ENCODE results near the gene USP21. TPM values are rescaled to one million over a fixed set of nuclear protein-coding genes. Genes with fewer than 3 reads are reported as not detected.

Gene USP21
- total and polyA plus RNA-seq, 3 donors from 2014 or later, result 45.6 to 51.2 (median 49.5) TPM

DNA sequence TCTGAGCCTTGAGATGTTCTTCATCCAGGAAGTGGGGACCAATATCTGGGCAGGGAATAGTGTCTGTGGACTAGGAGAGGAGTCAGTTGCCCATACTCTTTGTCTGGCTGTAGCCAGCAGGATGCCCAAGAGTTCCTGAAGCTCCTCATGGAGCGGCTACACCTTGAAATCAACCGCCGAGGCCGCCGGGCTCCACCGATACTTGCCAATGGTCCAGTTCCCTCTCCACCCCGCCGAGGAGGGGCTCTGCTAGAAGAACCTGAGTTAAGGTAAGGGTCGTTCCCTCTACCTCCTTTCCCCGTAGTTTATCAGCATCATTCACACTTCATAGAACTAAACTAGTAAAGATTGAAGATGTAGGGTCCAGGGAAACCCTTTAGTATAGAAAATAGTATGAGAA is 3.5 kb downstream of the USP21 start:
- no peaks in the 10 kb centered on the region for H3K27me3 ChIP-seq
- peaks cover 33% of the 10 kb centered on the region for H3K4me1 ChIP-seq
- no peaks in the 10 kb centered on the region for H3K9me3 ChIP-seq
- 90 to 92% methylated on average over 10 of the region's 10 CpGs for WGBS, 2 donors
- H3K36me3 ChIP-seq (ENCODE audit: low read depth, missing control alignments), result no peaks in the 10 kb centered on the region
- TF ChIP-seq, protein P1, sequence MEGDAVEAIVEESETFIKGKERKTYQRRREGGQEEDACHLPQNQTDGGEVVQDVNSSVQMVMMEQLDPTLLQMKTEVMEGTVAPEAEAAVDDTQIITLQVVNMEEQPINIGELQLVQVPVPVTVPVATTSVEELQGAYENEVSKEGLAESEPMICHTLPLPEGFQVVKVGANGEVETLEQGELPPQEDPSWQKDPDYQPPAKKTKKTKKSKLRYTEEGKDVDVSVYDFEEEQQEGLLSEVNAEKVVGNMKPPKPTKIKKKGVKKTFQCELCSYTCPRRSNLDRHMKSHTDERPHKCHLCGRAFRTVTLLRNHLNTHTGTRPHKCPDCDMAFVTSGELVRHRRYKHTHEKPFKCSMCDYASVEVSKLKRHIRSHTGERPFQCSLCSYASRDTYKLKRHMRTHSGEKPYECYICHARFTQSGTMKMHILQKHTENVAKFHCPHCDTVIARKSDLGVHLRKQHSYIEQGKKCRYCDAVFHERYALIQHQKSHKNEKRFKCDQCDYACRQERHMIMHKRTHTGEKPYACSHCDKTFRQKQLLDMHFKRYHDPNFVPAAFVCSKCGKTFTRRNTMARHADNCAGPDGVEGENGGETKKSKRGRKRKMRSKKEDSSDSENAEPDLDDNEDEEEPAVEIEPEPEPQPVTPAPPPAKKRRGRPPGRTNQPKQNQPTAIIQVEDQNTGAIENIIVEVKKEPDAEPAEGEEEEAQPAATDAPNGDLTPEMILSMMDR (IDR thresholded peaks at IDR 0.05), result no peak
- no peak for TF ChIP-seq POLR2A (IDR thresholded peaks at IDR 0.05)
- DNase-seq, result no peak
- no peak overlapping the region for H3K27ac ChIP-seq
- intact Hi-C loops (cut with DNase I; ENCODE audit: low total_unique reads), result no loop called here
- no peak overlapping the region for H3K4me3 ChIP-seq

DNA sequence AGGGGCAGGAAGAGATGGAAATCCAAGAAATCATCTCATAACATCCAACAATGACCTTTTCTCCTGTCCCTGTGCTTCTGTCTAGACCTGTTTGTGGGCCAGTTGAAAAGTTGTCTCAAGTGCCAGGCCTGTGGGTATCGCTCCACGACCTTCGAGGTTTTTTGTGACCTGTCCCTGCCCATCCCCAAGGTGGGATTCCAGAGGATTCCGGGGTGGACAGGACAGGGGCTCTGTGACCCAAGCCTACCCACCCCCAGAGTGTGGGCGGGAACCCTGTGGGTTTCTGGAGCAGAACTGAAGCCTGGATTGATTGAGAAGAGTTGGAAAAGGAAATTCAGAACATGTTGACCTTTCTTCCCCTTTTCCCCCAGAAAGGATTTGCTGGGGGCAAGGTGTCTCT is 4.5 kb downstream of the USP21 start:
- 92 to 94% methylated on average over 2 to 5 of the region's 5 CpGs for WGBS, 2 donors
- no peaks in the 10 kb centered on the region for H3K36me3 ChIP-seq (ENCODE audit: low read depth, missing control alignments)
- H3K4me1 ChIP-seq, result peaks cover 24% of the 10 kb centered on the region
- H3K4me3 ChIP-seq, result no peak overlapping the region
- no peak for DNase-seq
- TF ChIP-seq, protein P1 (IDR thresholded peaks at IDR 0.05), result no peak
- no peak for TF ChIP-seq POLR2A (IDR thresholded peaks at IDR 0.05)
- intact Hi-C loops (cut with DNase I; ENCODE audit: low total_unique reads), result no loop called here
- H3K9me3 ChIP-seq, result no peaks in the 10 kb centered on the region
- H3K27ac ChIP-seq, result no peak overlapping the region
- no peaks in the 10 kb centered on the region for H3K27me3 ChIP-seq

DNA sequence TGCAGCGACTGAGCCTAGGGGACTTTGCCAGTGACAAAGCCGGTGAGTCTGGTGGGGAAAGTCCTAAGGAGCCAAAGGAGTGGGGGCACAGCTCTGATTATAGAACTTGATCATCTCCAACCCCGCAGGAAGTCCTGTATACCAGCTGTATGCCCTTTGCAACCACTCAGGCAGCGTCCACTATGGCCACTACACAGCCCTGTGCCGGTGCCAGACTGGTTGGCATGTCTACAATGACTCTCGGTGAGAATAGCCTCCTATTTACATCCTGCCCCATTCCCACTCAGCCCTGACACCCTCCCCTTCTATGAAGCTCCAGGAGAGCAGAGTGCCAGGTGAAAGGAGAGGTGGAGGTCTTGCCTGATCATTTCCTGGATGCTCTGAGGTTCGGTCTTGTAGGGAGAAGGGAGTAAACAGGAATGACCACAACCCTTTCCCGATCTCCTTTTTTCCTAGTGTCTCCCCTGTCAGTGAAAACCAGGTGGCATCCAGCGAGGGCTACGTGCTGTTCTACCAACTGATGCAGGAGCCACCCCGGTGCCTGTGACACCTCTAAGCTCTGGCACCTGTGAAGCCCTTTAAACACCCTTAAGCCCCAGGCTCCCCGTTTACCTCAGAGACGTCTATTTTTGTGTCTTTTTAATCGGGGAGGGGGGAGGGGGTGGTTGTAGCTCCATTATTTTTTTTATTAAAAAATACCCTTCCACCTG is 5.8 kb downstream of the USP21 start:
- intact Hi-C loops (cut with DNase I; ENCODE audit: low total_unique reads), result no loop called here
- WGBS, 2 donors, result 44 to 53% methylated on average over 14 of the region's 14 CpGs
- H3K4me3 ChIP-seq, result peak overlapping the region; percentile 67 to 74
- H3K27ac ChIP-seq, result peak overlapping the region; percentile 83 to 86
- H3K4me1 ChIP-seq, result peaks cover 19% of the 10 kb centered on the region
- DNase-seq, result no peak
- H3K9me3 ChIP-seq, result no peaks in the 10 kb centered on the region
- TF ChIP-seq, protein P1 (IDR thresholded peaks at IDR 0.05), result no peak
- TF ChIP-seq POLR2A (IDR thresholded peaks at IDR 0.05), result no peak
- no peaks in the 10 kb centered on the region for H3K27me3 ChIP-seq
- no peaks in the 10 kb centered on the region for H3K36me3 ChIP-seq (ENCODE audit: low read depth, missing control alignments)

DNA sequence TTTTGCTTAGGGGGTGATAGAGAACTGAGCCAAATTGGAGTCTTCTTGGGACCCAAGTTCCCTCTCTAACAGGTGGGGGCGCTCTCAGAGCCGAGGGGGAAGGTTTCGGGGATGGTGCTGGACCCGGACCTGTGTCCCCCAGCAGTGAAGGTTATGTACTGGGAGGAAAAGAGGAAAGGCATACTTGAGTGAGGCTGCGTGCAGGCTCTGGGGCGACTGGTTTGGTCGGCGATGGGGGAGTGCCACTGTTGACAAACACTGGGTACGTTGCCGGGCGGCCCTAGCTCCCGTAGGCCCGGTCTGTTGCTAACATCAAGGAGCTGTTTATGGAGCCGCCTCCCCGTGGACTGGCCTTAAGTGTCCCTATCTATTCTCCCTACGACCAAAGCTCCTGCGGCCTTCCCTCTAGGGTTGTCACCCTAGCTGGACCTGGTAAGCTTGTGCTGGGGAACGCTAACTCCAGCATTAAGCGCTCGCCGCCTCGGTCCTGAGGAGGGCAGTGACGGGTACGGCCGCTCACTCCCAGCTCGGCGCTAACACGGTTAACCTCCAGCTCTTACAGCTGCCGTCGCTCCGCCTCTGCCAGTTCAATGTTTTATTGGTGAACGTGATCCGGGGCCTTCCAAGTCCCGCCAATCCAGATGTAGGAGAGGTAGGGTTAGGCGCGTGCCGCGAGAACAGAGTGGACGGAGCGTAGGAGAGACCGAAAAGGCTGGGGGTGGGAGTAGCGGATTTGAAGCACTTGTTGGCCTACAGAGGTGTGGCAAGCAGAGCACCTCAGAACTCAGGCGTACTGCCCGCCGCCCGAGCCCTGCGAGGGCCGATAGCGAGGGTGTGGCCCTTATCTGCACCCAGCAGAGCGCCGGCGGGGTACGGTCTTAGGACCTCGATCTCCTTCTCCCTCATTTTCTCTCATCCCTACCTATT is 6.7 kb downstream of the USP21 start, which contains the start of gene PPOX:
Gene PPOX, plus strand, starts transcription at position 685 of the 927 bp plus-strand sequence. CDS start 422 bp downstream, outside the sequence.
- Histone ChIP-seq H3K27me3 (no peaks in the 10 kb centered on the region), H3K4me3 (peak within 1 kb of the TSS; percentile 67 to 74), H3K9me3 (no peaks in the 10 kb centered on the region), H3K4me1 (peaks cover 9% of the 10 kb centered on the region), H3K27ac (peak within 1 kb of the TSS; percentile 83 to 86), H3K36me3 (ENCODE audit: low read depth, missing control alignments) (no peaks in the 10 kb centered on the region)
- 0% methylated on average over 40 to 54 of the region's 54 CpGs for WGBS, 2 donors
- intact Hi-C loops (cut with DNase I; ENCODE audit: low total_unique reads), result no loop called here
- TF ChIP-seq, protein P1 (IDR thresholded peaks at IDR 0.05), result peak; percentile 34 to 49 (median 36)
- peak; percentile 51 for TF ChIP-seq POLR2A (IDR thresholded peaks at IDR 0.05)
- DNase-seq, result peak; percentile 99
